IMR-90 (cell line): ENCODE measurements around the gene SRGN. TPM values are rescaled to one million over a fixed set of nuclear protein-coding genes. Genes with fewer than 3 reads are reported as not detected.

Experiments
- ATAC-seq: fragments of 200-7000 bp; cut with Tn5 transposase; 2 replicates; pipeline ENCODE4 v1.9.1; 2020; ENCODE audit warnings: low read depth, mild to moderate bottlenecking, moderate library complexity
- BruUV-seq: library from RNA; stranded (reverse); fragments of 400-500 nt; replicated peaks from 2 replicates; lab custom pipeline; 2021; lab: Mats Ljungman, UMichigan
- CTCF ChIA-PET: fragments of 300-600 bp; formaldehyde crosslinking; extraction: SDS; loops from one replicate; lab custom pipeline; 2021; ENCODE audit warnings: antibody characterized with exemption; lab: Yijun Ruan, JAX
- POLR2A ChIA-PET: fragments of 300-600 bp; sonication (Branson Sonifier 250); formaldehyde crosslinking; loops from one replicate; lab custom pipeline; 2022; ENCODE audit warnings: antibody characterized with exemption; ENCODE audit not compliant: unreplicated experiment; lab: Charles Lee
- DNase-seq: peaks from one replicate; pipeline ENCODE4 v3.0.0; 2013
- H2AFZ ChIP-seq: replicated peaks from 2 replicates; pipeline ENCODE3; 2013; ENCODE audit warnings: low read length, mild to moderate bottlenecking; ENCODE audit not compliant: poor library complexity
- H2AK5ac ChIP-seq: 2 replicates; pipeline ENCODE4 v1.6.1; 2013; ENCODE audit warnings: low read depth, low read length, inconsistent platforms
- H2AK9ac ChIP-seq: replicated peaks from 2 replicates; pipeline ENCODE3; 2013; ENCODE audit warnings: mild to moderate bottlenecking, low read depth, low read length, moderate library complexity; ENCODE audit not compliant: poor library complexity
- H2BK120ac ChIP-seq: 2 replicates; pipeline ENCODE4 v1.6.1; 2013; ENCODE audit warnings: low read depth, low read length, inconsistent platforms
- H2BK15ac ChIP-seq: 3 replicates; pipeline ENCODE4 v1.6.1; 2013; ENCODE audit warnings: low read depth, low read length, inconsistent platforms
- H2BK20ac ChIP-seq: 2 replicates; pipeline ENCODE4 v1.6.1; 2013; ENCODE audit warnings: low read depth, mild to moderate bottlenecking, inconsistent platforms, low read length, moderate library complexity
- H2BK5ac ChIP-seq: 2 replicates; pipeline ENCODE4 v1.6.1; 2013; ENCODE audit warnings: mild to moderate bottlenecking, low read depth, low read length, inconsistent platforms; ENCODE audit not compliant: poor library complexity, severe bottlenecking
- H3K14ac ChIP-seq: replicated peaks from 2 replicates; pipeline ENCODE4 v1.6.1; 2013; ENCODE audit warnings: low read depth, low read length, inconsistent platforms
- H3K18ac ChIP-seq: 2 replicates; pipeline ENCODE4 v1.6.1; 2013; ENCODE audit warnings: low read depth, low read length, control low read depth
- H3K23ac ChIP-seq: 2 replicates; pipeline ENCODE4 v1.6.1; 2013; ENCODE audit warnings: low read depth, low read length, inconsistent platforms
- H3K27ac ChIP-seq: 2 replicates; pipeline ENCODE4 v1.5.1; 2013; ENCODE audit warnings: mild to moderate bottlenecking, control low read depth, low read length; ENCODE audit not compliant: insufficient read depth
- H3K27me3 ChIP-seq: 2 replicates; pipeline ENCODE4 v1.6.1; 2013; ENCODE audit warnings: low read length; ENCODE audit not compliant: control insufficient read depth, insufficient read depth
- H3K36me3 ChIP-seq: 2 replicates; pipeline ENCODE4 v1.6.1; 2013; ENCODE audit warnings: low read length, mixed read lengths; ENCODE audit not compliant: control insufficient read depth, insufficient read depth
- H3K4ac ChIP-seq: 2 replicates; pipeline ENCODE4 v1.6.1; 2013; ENCODE audit warnings: low read depth, low read length, inconsistent platforms
- H3K4me1 ChIP-seq: 2 replicates; pipeline ENCODE4 v1.6.1; 2013; ENCODE audit warnings: low read length, mixed read lengths; ENCODE audit not compliant: control insufficient read depth, insufficient read depth
- H3K4me2 ChIP-seq: 2 replicates; pipeline ENCODE4 v1.6.1; 2013; ENCODE audit warnings: low read depth, mild to moderate bottlenecking, control low read depth, low read length, moderate library complexity
- H3K4me3 ChIP-seq: 2 replicates; pipeline ENCODE4 v1.5.1; 2013; ENCODE audit warnings: low read depth, mild to moderate bottlenecking, control low read depth, low read length, moderate library complexity; ENCODE audit not compliant: insufficient read depth
- H3K56ac ChIP-seq: 2 replicates; pipeline ENCODE4 v1.6.1; 2013; ENCODE audit warnings: low read length, inconsistent platforms; ENCODE audit not compliant: insufficient read depth; ENCODE audit errors: extremely low read depth
- H3K79me1 ChIP-seq, 2 experiments: 2 replicates each; pipeline ENCODE4 v1.6.1; 2013; ENCODE audit warnings: low read length in 2 of 2, inconsistent platforms in 1 of 2, low read depth in 1 of 2
- H3K9ac ChIP-seq: 2 replicates; pipeline ENCODE4 v1.6.1; 2013; ENCODE audit warnings: low read depth, low read length, control low read depth
- H3K9me1 ChIP-seq: 2 replicates; pipeline ENCODE4 v1.6.1; 2013; ENCODE audit warnings: low read length, inconsistent platforms; ENCODE audit not compliant: insufficient read depth
- H3K9me3 ChIP-seq: 2 replicates; pipeline ENCODE4 v1.6.1; 2013; ENCODE audit warnings: low read length; ENCODE audit not compliant: control insufficient read depth, insufficient read depth
- H4K20me1 ChIP-seq: 2 replicates; pipeline ENCODE4 v1.6.1; 2013; ENCODE audit warnings: low read length, inconsistent platforms; ENCODE audit not compliant: insufficient read depth
- H4K5ac ChIP-seq: 2 replicates; pipeline ENCODE4 v1.6.1; 2013; ENCODE audit warnings: mild to moderate bottlenecking, low read depth, low read length, control low read depth
- H4K8ac ChIP-seq, 2 experiments: 2 replicates each; pipeline ENCODE4 v1.6.1; 2013; ENCODE audit warnings: low read depth in 2 of 2, low read length in 2 of 2, control low read depth in 1 of 2, inconsistent platforms in 1 of 2
- H4K91ac ChIP-seq: 2 replicates; pipeline ENCODE4 v1.6.1; 2013; ENCODE audit warnings: low read depth, low read length, inconsistent platforms; ENCODE audit not compliant: insufficient read depth
- BHLHE40 ChIP-seq: fragments of 150-350 bp; IDR thresholded peaks from 2 replicates; pipeline ENCODE4 v1.6.1; 2016; ENCODE audit warnings: mild to moderate bottlenecking, low read depth, low read length
- CEBPB ChIP-seq: IDR thresholded peaks from 2 replicates; pipeline ENCODE4 v1.6.1; 2012; ENCODE audit warnings: low read depth, low read length, improper control_type of control experiment
- CHD1 ChIP-seq: IDR thresholded peaks from 2 replicates; pipeline ENCODE4 v1.6.1; 2012; ENCODE audit warnings: low read depth, low read length, improper control_type of control experiment
- CTCF ChIP-seq: conservative IDR thresholded peaks from 2 replicates; pipeline ENCODE4 v1.5.1; 2012; ENCODE audit warnings: mild to moderate bottlenecking, low read depth, low read length, improper control_type of control experiment
- ELK1 ChIP-seq: fragments of 150-350 bp; IDR thresholded peaks from 2 replicates; pipeline ENCODE4 v1.6.1; 2016; ENCODE audit warnings: low read depth, mild to moderate bottlenecking, low read length, moderate library complexity, borderline replicate concordance
- FOS ChIP-seq: fragments of 150-350 bp; IDR thresholded peaks from 2 replicates; pipeline ENCODE4 v1.6.1; 2016; ENCODE audit warnings: low read depth, low read length
- MAFK ChIP-seq: IDR thresholded peaks from 2 replicates; pipeline ENCODE4 v1.6.1; 2012; ENCODE audit warnings: low read depth, low read length, improper control_type of control experiment
- MAZ ChIP-seq: IDR thresholded peaks from 2 replicates; pipeline ENCODE4 v1.6.1; 2012; ENCODE audit warnings: low read depth, mild to moderate bottlenecking, low read length, improper control_type of control experiment, moderate library complexity, borderline replicate concordance
- MXI1 ChIP-seq: IDR thresholded peaks from 2 replicates; pipeline ENCODE4 v1.6.1; 2012; ENCODE audit warnings: low read depth, mild to moderate bottlenecking, low read length, moderate library complexity, borderline replicate concordance
- NFE2L2 ChIP-seq: fragments of 150-350 bp; IDR thresholded peaks from 2 replicates; pipeline ENCODE4 v1.6.1; 2016; ENCODE audit warnings: low read depth, mild to moderate bottlenecking, low read length
- POLR2A ChIP-seq: IDR thresholded peaks from 2 replicates; pipeline ENCODE4 v1.6.1; 2012; ENCODE audit warnings: mild to moderate bottlenecking, low read depth, low read length
- RAD21 ChIP-seq: IDR thresholded peaks from 2 replicates; pipeline ENCODE4 v1.6.1; 2012; ENCODE audit warnings: low read length, improper control_type of control experiment
- RCOR1 ChIP-seq: IDR thresholded peaks from 2 replicates; pipeline ENCODE4 v1.6.1; 2012; ENCODE audit warnings: mild to moderate bottlenecking, low read length, improper control_type of control experiment; ENCODE audit not compliant: insufficient replicate concordance
- RFX5 ChIP-seq: IDR thresholded peaks from 2 replicates; pipeline ENCODE4 v1.8.0; 2012; ENCODE audit warnings: low read depth, mild to moderate bottlenecking, low read length, moderate library complexity
- SMC3 ChIP-seq: fragments of 150-350 bp; IDR thresholded peaks from 2 replicates; pipeline ENCODE4 v1.6.1; 2016; ENCODE audit warnings: low read depth, mild to moderate bottlenecking, antibody characterized with exemption, low read length, moderate library complexity
- USF2 ChIP-seq: fragments of 150-350 bp; IDR thresholded peaks from 2 replicates; pipeline ENCODE4 v1.6.1; 2017; ENCODE audit warnings: mild to moderate bottlenecking, antibody characterized with exemption, low read length, low read depth
- WGBS, 2 experiments: methylation state at CpG; one replicate each; pipeline versions ENCODE4 v1.1.5 to v1.1.7; 2013; ENCODE audit warnings: missing lambda C conversion rate in 2 of 2; ENCODE audit not compliant: insufficient read length in 1 of 2; ENCODE audit errors: extremely low coverage in 2 of 2; 5-methylcytosine and 5-hydroxymethylcytosine counted together
- dilution Hi-C: fragments of 300-500 bp; cut with HindIII; formaldehyde crosslinking; loops from one replicate; pipeline ENCODE4 v1.14.3; 2018; ENCODE audit warnings: low sequenced_read_pairs; ENCODE audit not compliant: unreplicated experiment
- in situ Hi-C: fragments of 300-500 bp; cut with MboI; formaldehyde crosslinking; loops from 3 replicates; pipeline ENCODE4 v1.14.3; 2019; ENCODE audit warnings: low sequenced_read_pairs, inconsistent platforms, mixed read lengths
- intact Hi-C: fragments of 100-400 bp; cut with micrococcal nuclease; formaldehyde crosslinking; loops from 2 replicates; pipeline ENCODE4 v1.10.0; 2022
- polyA plus RNA-seq, 3 experiments: library from polyadenylated mRNA; depleted of rRNA; stranded (reverse); fragments of >200 nt; gene quantifications; 2 replicates each; pipeline ENCODE4 v1.2.3, GENCODE V29; 2012; ENCODE audit warnings: low replicate concordance in 1 of 3
- total RNA-seq: library from RNA; depleted of rRNA; stranded (reverse); fragments of >200 nt; gene quantifications from 2 replicates; pipeline ENCODE4 v1.2.3, GENCODE V29; 2012

The SRGN gene
- total and polyA plus RNA-seq, 2 of the 4 experiments (the other 2 are of a cell fraction): 33.3 to 41.4 TPM

GRCh38 chr10:69146759-69147158 lies 58.9 kb downstream of the SRGN start:
- H3K27me3 ChIP-seq: no peaks in the 10 kb centered on the region
- H2AK5ac ChIP-seq: no peak overlapping the region
- H3K4ac ChIP-seq: no peak overlapping the region
- peaks cover 3% of the 10 kb centered on the region; the same call in 1 of the 2 replicates for H3K9me1 ChIP-seq
- no peak overlapping the region for H3K23ac ChIP-seq
- peaks cover 1% of the 10 kb centered on the region; the same call in 1 of the 2 replicates for H3K36me3 ChIP-seq
- no peak overlapping the region for H4K91ac ChIP-seq
- H3K9ac ChIP-seq: no peak overlapping the region
- in situ Hi-C loops (no loop called here), intact Hi-C loops (no loop called here), dilution Hi-C loops (no loop called here)
- POLR2A ChIA-PET: no interaction called here
- no TSS peak for BruUV-seq
- no peak overlapping the region for H2BK20ac ChIP-seq
- TF ChIP-seq RAD21 (no peak), RCOR1 (no peak), ELK1 (no peak), RFX5 (no peak), POLR2A (no peak), MAFK (no peak), CTCF (no peak), USF2 (no peak), NFE2L2 (no peak), MAZ (no peak), CHD1 (no peak), SMC3 (no peak), CEBPB (no peak), MXI1 (no peak), FOS (no peak), BHLHE40 (no peak)
- ATAC-seq: no peak
- no peak overlapping the region for H4K5ac ChIP-seq
- no peak overlapping the region for H3K4me2 ChIP-seq
- H4K20me1 ChIP-seq: peaks cover 7% of the 10 kb centered on the region; the same call in 1 of the 2 replicates
- no peaks in the 10 kb centered on the region for H3K4me1 ChIP-seq
- H3K9me3 ChIP-seq: no peaks in the 10 kb centered on the region
- no peak overlapping the region for H3K14ac ChIP-seq
- peaks cover 19 to 65% of the 10 kb centered on the region in 2 experiments for H3K79me1 ChIP-seq
- no peak overlapping the region for H2AFZ ChIP-seq
- CTCF ChIA-PET: no interaction called here
- H3K56ac ChIP-seq: no peak overlapping the region
- no peak overlapping the region for H3K18ac ChIP-seq
- no peak overlapping the region for H3K4me3 ChIP-seq
- H4K8ac ChIP-seq: no peak overlapping the region
- H2BK5ac ChIP-seq: no peak overlapping the region
- no peak overlapping the region for H2BK120ac ChIP-seq
- H2BK15ac ChIP-seq: no peak overlapping the region
- no CpG with 5 or more reads among the region's 2 CpGs for WGBS, 2 experiments
- H2AK9ac ChIP-seq: no peak overlapping the region
- DNase-seq: peak; percentile 3
- H3K27ac ChIP-seq: no peak overlapping the region
